ENCODE data around the gene ANP32B. TPM values are rescaled to one million over a fixed set of nuclear protein-coding genes. Genes with fewer than 3 reads are reported as not detected.
"Not testable (repeated sequence)": the region's sequence is repeated elsewhere in the genome, so short reads cannot be mapped to it uniquely, and the experiment has no call there.

Gene ANP32B
- total RNA-seq, 2 experiments from 2014 or later: 352 to 358 TPM

DNA sequence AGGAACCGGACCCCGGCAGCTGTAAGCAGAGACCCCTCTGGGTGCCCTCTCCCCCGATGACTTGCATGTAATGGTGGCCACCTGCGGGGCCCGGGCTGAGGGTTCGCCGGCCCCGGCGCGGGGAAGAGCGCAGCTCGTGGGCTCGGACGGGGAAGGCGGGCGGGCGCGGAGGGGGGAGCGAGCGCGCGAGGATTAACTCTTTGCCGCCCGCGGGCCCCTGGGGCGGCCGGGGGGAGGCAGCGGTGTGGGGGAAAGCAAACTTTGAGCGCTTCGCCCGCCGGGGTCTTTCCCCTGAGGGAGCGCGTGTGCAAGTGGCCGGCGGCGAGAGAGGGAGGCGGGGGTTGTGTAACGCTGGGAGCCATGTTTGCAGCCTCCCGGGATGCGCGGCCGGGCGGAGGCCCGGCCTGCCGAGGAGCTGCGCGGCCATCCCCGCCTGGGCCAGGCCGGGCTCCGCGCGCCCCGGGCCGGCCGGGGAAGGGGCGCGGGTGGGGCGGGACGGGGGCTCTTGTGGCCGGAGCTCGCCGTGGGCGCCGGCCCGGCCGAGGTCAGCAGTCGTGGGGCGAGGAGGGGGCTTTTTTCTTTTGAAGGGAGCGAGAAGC is 547 bp downstream of the ANP32B start:
- Mint-ChIP-seq H3K36me3 (peaks cover 1% of the 10 kb centered on the region), H3K9me3 (no peaks in the 10 kb centered on the region), H3K4me1 (ENCODE audit: low read depth) (peaks cover 44% of the 10 kb centered on the region), H3K27me3 (no peaks in the 10 kb centered on the region), H3K4me3 (peak overlapping the region; percentile 83), H3K27ac (peak overlapping the region; percentile 93)
- intact Hi-C loops (cut with micrococcal nuclease): loop anchor here (1.0 to 5.0 kb wide), 5 partner anchors 61 to 350 kb away; partner anchors contain the start of genes NANS, NCBP1, TRMO and TSTD2
- ChIA-PET POLR2A (interaction anchor here (0.6 to 5.0 kb wide), 15 partner anchors 9 to 350 kb away, joined by 3 to 77 read pairs (median 4); partner anchors contain the start of genes NANS, NCBP1, TBC1D2 and TRMO), CTCF (interaction anchor here (0.9 to 5.0 kb wide), 7 partner anchors 20 to 273 kb away, joined by 3 to 36 read pairs (median 4); partner anchors contain the start of gene TRMO)
- DNase-seq: peak; percentile 58

DNA sequence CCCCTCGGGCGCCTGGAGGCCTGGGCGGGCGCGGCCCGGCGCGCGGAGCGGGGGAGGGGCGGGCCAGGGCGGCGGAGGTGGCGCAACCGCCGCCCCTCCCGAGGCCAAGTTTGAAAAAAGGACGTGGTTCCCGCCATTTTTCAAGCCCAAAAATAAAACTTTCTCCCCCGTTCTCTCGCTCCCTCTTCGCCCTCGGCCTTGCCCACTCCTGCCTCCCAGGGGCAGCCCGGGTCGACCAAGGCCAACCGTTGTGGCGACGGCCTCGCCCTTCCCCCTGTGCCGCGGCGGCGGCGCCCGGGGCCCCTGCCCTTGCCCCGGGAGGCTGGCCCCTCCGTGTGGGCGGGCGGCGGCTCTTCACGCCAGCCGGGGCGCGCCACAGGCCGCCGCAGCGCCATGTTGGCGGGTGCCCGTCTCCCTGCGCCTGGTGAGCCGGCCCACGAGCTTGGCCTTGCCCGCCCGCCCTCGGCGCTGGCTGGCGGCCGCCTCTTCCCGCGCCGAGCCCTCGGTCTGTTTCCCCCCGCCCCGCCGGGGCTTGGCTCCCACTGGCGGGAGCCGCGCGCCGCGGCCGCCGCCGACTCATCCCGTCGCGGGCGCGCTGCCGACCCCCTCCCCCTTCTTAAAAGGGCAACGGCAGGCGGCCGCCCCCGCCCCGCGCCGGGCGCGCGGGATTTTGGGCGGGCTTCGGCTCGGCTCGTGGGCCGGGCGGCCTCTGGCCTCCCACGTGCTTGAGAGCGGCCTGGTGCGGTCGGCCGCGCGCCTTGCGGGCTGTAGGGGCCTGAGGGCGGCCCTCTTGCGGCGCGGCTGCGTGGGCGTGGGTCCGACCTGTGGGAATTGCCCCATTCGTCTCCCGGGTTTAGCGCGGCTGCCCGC is 1.3 kb downstream of the ANP32B start:
- Mint-ChIP-seq H3K27me3 (no peaks in the 10 kb centered on the region), H3K4me3 (peak overlapping the region; percentile 61), H3K36me3 (peaks cover 1% of the 10 kb centered on the region), H3K4me1 (ENCODE audit: low read depth) (peaks cover 51% of the 10 kb centered on the region), H3K27ac (peak overlapping the region; percentile 82), H3K9me3 (no peaks in the 10 kb centered on the region)
- intact Hi-C loops (cut with micrococcal nuclease): loop anchor here (5.0 kb wide), 3 partner anchors 77 to 287 kb away; partner anchors contain the start of gene XPA
- ChIA-PET CTCF (interaction anchor here (1.5 to 3.5 kb wide), 2 partner anchors 62 to 273 kb away, joined by 4 to 36 read pairs; partner anchors contain the start of gene TRMO), POLR2A (interaction anchor here (0.6 to 5.0 kb wide), 7 partner anchors 13 to 351 kb away, joined by 3 to 77 read pairs (median 9); partner anchors contain the start of genes NANS, NCBP1, TRMO and TSTD2)
- peak; percentile 86 for DNase-seq

GRCh38 chr9:97985058-97985861 is 2.1 kb downstream of the ANP32B start:
- Mint-ChIP-seq H3K4me3 (peak overlapping the region; percentile 80), H3K27me3 (no peaks in the 10 kb centered on the region), H3K27ac (peak overlapping the region; percentile 94), H3K36me3 (peaks cover 1% of the 10 kb centered on the region), H3K4me1 (ENCODE audit: low read depth) (peaks cover 55% of the 10 kb centered on the region), H3K9me3 (no peaks in the 10 kb centered on the region)
- CTCF ChIA-PET: interaction anchor here (1.5 to 3.2 kb wide), 3 partner anchors 13 to 272 kb away, joined by 4 to 32 read pairs (median 7); partner anchors contain the start of gene TRMO
- POLR2A ChIA-PET: interaction anchor here (1.1 to 5.0 kb wide), 4 partner anchors 12 to 123 kb away, joined by 6 to 77 read pairs (median 16); partner anchors contain the start of genes NANS and TRMO
- intact Hi-C loops (cut with micrococcal nuclease): loop anchor here (5.0 kb wide), 2 partner anchors 78 to 288 kb away; partner anchors contain the start of gene XPA
- DNase-seq: peak; percentile 57

DNA sequence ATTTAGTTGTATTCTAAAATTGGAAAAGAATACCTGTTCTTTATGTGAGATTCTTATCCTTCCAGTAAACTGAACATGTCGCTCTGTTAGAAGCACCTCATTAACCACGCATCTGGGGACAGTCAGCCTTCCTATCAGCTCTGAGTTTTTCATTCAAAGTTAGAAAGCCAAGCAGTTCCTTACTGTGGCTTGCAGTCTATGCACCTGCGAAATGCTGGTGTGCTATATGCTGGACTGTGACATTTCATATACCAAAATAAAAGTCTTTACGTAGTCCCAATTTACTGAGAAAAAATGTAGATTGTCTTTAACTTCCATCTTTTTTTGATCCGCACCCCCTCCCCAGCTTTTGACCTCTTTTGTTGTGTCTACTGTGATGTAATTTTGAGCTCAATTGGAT is 4.3 kb downstream of the ANP32B start:
- Mint-ChIP-seq H3K27me3 (no peaks in the 10 kb centered on the region), H3K4me1 (ENCODE audit: low read depth) (peaks cover 62% of the 10 kb centered on the region), H3K36me3 (peaks cover 3% of the 10 kb centered on the region), H3K27ac (peak overlapping the region; percentile 20), H3K4me3 (no peak overlapping the region), H3K9me3 (no peaks in the 10 kb centered on the region)
- CTCF ChIA-PET: interaction anchor here (0.6 to 3.2 kb wide), 6 partner anchors 16 to 87 kb away, joined by 3 to 32 read pairs (median 4); partner anchors contain the start of gene TRMO
- POLR2A ChIA-PET: interaction anchor here (2.0 kb wide), 1 partner anchor 8 kb away, joined by 5 read pairs; no protein-coding TSS in a partner anchor
- intact Hi-C loops (cut with micrococcal nuclease): loop anchor here (5.0 kb wide), 2 partner anchors 80 to 290 kb away; partner anchors contain the start of gene XPA
- no peak for DNase-seq

GRCh38 chr9:97990259-97990658 is 7.1 kb downstream of the ANP32B start:
- Mint-ChIP-seq H3K4me3 (no peak overlapping the region), H3K4me1 (ENCODE audit: low read depth) (peaks cover 80% of the 10 kb centered on the region), H3K9me3 (no peaks in the 10 kb centered on the region), H3K36me3 (peaks cover 11% of the 10 kb centered on the region), H3K27me3 (no peaks in the 10 kb centered on the region), H3K27ac (peak overlapping the region; percentile 24)
- intact Hi-C loops (cut with micrococcal nuclease): no loop called here
- POLR2A ChIA-PET: interaction anchor here (0.6 to 1.2 kb wide), 2 partner anchors 16 to 68 kb away, joined by 3 to 5 read pairs; partner anchors contain the start of gene TRMO
- CTCF ChIA-PET: interaction anchor here (2.6 kb wide), 1 partner anchor 68 kb away, joined by 19 read pairs; the partner anchor contains the start of gene TRMO
- DNase-seq: no peak

DNA sequence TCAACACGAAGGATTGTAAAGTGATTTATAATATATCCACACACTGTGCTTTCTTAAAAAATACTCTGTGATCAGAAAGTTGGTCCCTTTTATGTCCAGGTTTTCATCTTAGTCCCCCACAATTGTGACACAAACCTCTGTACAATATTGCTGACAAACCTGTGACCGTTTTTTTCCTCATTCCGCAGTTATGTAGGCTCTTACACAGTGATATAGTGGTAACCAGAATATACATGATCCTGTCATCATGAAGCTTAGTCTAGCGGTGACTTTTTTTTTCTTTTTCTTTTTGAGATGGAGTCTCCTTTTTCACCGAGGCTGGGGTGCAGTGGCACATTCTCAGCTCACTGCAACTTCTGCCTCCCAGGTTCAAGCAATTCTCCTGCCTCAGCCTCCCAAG is 8.7 kb downstream of the ANP32B start:
- H3K27me3 Mint-ChIP-seq: no peaks in the 10 kb centered on the region
- DNase-seq: no peak
- intact Hi-C loops (cut with micrococcal nuclease): no loop called here
- H3K9me3 Mint-ChIP-seq: no peaks in the 10 kb centered on the region
- H3K4me1 Mint-ChIP-seq (ENCODE audit: low read depth): peaks cover 72% of the 10 kb centered on the region
- peak overlapping the region; percentile 56 for H3K27ac Mint-ChIP-seq
- H3K36me3 Mint-ChIP-seq: peaks cover 21% of the 10 kb centered on the region
- POLR2A ChIA-PET: interaction anchor here (1.2 to 2.5 kb wide), 2 partner anchors 9 to 14 kb away, joined by 4 to 6 read pairs; partner anchors contain the start of gene ANP32B
- H3K4me3 Mint-ChIP-seq: no peak overlapping the region
- CTCF ChIA-PET: interaction anchor here (1.0 kb wide), 1 partner anchor 69 kb away, joined by 3 read pairs; no protein-coding TSS in a partner anchor

DNA sequence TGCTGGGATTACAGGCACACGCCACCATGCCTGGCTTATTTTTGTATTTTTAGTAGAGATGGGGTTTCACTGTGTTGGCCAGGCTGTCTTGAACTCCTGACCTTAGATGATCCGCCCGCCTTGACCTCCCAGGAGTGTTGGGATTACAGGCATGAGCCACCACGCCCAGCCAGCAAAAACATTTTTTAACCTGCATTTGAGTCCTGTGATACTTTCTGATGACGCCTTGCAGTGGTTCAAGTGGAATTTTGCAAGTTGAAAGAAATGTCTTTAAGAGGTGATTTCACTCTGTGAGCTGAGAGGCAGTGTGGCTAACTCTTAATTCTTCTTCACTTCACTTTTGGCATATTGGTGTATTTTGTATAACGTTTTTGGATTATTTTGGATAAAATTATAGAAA is 9.1 kb downstream of the ANP32B start:
- Mint-ChIP-seq H3K27me3 (no peaks in the 10 kb centered on the region), H3K9me3 (no peaks in the 10 kb centered on the region), H3K36me3 (peaks cover 25% of the 10 kb centered on the region), H3K4me3 (no peak overlapping the region), H3K27ac (peak overlapping the region; percentile 56), H3K4me1 (ENCODE audit: low read depth) (peaks cover 73% of the 10 kb centered on the region)
- intact Hi-C loops (cut with micrococcal nuclease): no loop called here
- ChIA-PET CTCF (interaction anchor here (1.0 kb wide), 2 partner anchors 43 to 69 kb away, joined by 3 read pairs; no protein-coding TSS in a partner anchor), POLR2A (interaction anchor here (1.2 to 2.5 kb wide), 2 partner anchors 9 to 14 kb away, joined by 4 to 6 read pairs; partner anchors contain the start of gene ANP32B)
- no peak for DNase-seq

GRCh38 chr9:97993000-97993399 is 9.9 kb downstream of the ANP32B start:
- no peaks in the 10 kb centered on the region for H3K9me3 Mint-ChIP-seq
- POLR2A ChIA-PET: interaction anchor here (1.2 to 2.5 kb wide), 3 partner anchors 10 to 22 kb away, joined by 3 to 6 read pairs (median 4); partner anchors contain the start of gene ANP32B
- CTCF ChIA-PET: interaction anchor here (1.0 to 1.5 kb wide), 2 partner anchors 42 to 69 kb away, joined by 3 to 5 read pairs; no protein-coding TSS in a partner anchor
- no peaks in the 10 kb centered on the region for H3K27me3 Mint-ChIP-seq
- peaks cover 73% of the 10 kb centered on the region for H3K4me1 Mint-ChIP-seq (ENCODE audit: low read depth)
- H3K36me3 Mint-ChIP-seq: peaks cover 29% of the 10 kb centered on the region
- no peak for DNase-seq
- H3K4me3 Mint-ChIP-seq: no peak overlapping the region
- intact Hi-C loops (cut with micrococcal nuclease): no loop called here
- H3K27ac Mint-ChIP-seq: peak overlapping the region; percentile 26

DNA sequence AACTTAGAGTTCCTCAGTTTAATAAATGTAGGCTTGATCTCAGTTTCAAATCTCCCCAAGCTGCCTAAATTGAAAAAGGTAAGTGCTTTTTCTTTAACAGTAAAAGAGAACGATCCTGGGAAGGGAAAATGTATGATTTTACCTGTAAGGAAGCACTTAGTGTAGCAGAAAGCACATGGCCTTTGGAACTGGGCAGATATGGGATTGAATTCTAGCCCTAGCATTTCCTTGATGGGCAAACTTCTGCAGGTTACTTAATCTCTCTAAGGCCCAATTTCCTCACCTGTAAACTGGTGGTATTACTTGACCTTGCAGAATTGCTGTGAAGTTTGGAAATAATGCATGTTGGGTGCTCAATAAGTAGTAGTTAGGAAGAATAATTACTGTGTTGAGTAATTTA is 11.6 kb downstream of the ANP32B start:
- peaks cover 39% of the 10 kb centered on the region for H3K36me3 Mint-ChIP-seq
- intact Hi-C loops (cut with micrococcal nuclease): no loop called here
- ChIA-PET POLR2A (no interaction called here), CTCF (interaction anchor here (0.9 kb wide), 1 partner anchor 40 kb away, joined by 5 read pairs; no protein-coding TSS in a partner anchor)
- H3K27me3 Mint-ChIP-seq: no peaks in the 10 kb centered on the region
- no peak overlapping the region for H3K27ac Mint-ChIP-seq
- no peaks in the 10 kb centered on the region for H3K9me3 Mint-ChIP-seq
- H3K4me1 Mint-ChIP-seq (ENCODE audit: low read depth): peaks cover 61% of the 10 kb centered on the region
- no peak for DNase-seq
- no peak overlapping the region for H3K4me3 Mint-ChIP-seq

DNA sequence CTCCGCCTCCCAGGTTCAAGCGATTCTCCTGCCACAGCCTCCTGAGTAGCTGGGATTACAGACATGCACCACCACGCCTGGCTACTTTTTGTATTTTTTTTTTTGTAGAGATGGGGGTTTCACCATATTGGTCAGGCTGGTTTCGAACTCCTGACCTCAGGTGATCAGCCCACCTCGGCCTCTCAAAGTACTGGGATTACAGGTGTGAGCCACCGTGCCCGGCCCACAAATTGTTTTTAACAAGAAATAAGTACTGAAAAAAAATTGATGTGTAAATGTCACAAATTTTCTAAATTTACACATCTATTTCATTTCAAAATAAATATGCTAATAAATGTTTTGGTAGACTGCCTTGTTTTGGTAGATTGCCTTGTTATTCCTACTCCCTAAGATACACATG is 13.5 kb downstream of the ANP32B start:
- intact Hi-C loops (cut with micrococcal nuclease); H3K27ac Mint-ChIP-seq; DNase-seq; H3K4me3 Mint-ChIP-seq; H3K9me3 Mint-ChIP-seq; H3K27me3 Mint-ChIP-seq: not testable (repeated sequence)
- Mint-ChIP-seq H3K36me3 (peaks cover 49% of the 10 kb centered on the region), H3K4me1 (ENCODE audit: low read depth) (peaks cover 51% of the 10 kb centered on the region)
- ChIA-PET POLR2A (interaction anchor here (1.4 to 1.8 kb wide), 2 partner anchors 11 kb away, joined by 6 to 8 read pairs; no protein-coding TSS in a partner anchor), CTCF (interaction anchor here (1.8 to 2.1 kb wide), 2 partner anchors 11 to 38 kb away, joined by 7 read pairs; no protein-coding TSS in a partner anchor)
